Retinal pigment epithelial cell (primary cell): ENCODE measurements around the gene TTLL8.

Experiments
- DNase-seq: peaks from one replicate; pipeline ENCODE4 v3.0.0-alpha.2; 2010; ENCODE audit warnings: low read depth
- H3K4me3 ChIP-seq: 2 replicates; pipeline ENCODE4 v1.5.1; 2011; ENCODE audit warnings: mild to moderate bottlenecking, low read length, control low read depth, moderate library complexity
- TF ChIP-seq, protein P1 (sequence below): conservative IDR thresholded peaks from 2 replicates; pipeline ENCODE4 v1.5.1; 2011; ENCODE audit warnings: low read depth, low read length, control low read depth, inconsistent platforms

The TTLL8 gene

DNA sequence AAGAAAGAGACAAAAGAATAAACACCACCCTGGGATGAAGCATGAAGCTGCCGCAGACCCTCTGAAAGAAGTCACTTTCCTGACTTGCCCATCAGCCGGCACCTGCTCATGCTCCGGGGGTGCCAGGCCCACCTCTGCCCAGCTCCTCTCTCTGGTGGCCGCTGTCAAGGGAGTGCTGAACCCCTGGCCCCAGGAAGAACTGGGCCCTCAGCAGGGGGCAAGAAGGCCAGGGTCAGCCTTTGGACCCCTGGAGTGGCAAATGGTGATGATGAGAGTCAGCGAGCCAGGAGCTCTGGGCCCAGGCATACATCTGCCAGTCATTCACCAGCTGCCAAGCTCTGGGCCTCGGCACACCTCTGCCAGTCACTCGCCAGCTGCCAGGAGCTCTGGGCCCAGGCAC is 17.4 kb downstream of the TTLL8 start:
- no peak for DNase-seq
- no peak overlapping the region for H3K4me3 ChIP-seq
- TF ChIP-seq, protein P1, sequence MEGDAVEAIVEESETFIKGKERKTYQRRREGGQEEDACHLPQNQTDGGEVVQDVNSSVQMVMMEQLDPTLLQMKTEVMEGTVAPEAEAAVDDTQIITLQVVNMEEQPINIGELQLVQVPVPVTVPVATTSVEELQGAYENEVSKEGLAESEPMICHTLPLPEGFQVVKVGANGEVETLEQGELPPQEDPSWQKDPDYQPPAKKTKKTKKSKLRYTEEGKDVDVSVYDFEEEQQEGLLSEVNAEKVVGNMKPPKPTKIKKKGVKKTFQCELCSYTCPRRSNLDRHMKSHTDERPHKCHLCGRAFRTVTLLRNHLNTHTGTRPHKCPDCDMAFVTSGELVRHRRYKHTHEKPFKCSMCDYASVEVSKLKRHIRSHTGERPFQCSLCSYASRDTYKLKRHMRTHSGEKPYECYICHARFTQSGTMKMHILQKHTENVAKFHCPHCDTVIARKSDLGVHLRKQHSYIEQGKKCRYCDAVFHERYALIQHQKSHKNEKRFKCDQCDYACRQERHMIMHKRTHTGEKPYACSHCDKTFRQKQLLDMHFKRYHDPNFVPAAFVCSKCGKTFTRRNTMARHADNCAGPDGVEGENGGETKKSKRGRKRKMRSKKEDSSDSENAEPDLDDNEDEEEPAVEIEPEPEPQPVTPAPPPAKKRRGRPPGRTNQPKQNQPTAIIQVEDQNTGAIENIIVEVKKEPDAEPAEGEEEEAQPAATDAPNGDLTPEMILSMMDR: no peak

DNA sequence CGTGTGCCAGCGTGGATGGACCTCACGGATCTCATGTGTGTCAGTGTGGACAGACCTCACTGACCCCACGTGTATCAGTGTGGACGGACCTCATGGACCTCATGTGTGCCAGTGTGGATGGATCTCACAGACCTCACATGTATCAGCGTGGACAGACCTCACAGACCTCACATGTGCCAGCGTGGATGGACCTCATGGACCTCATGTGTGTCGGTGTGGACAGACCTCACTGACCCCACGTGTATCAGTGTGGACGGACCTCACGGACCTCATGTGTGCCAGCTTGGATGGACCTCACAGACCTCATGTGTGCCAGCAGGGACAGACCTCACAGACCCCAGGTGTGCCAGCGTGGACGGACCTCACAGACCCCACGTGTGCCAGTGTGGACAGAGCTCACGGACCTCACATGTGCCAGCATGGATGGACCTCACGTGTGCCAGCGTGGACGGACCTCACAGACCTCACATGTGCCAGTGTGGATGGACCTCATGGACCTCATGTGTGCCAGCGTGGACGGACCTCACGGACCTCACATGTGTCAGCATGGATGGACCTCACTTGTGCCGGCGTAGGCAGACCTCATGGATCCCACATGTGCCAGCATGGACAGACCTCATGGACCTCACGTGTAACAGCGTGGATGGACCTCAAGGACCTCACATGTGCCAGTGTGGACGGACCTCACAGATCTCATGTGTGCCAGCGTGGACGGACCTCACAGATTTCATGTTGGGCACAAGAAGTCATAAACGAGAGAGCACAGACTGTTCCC is 18.2 kb downstream of the TTLL8 start:
- H3K4me3 ChIP-seq: no peak overlapping the region
- DNase-seq: no peak
- TF ChIP-seq, protein P1: no peak

DNA sequence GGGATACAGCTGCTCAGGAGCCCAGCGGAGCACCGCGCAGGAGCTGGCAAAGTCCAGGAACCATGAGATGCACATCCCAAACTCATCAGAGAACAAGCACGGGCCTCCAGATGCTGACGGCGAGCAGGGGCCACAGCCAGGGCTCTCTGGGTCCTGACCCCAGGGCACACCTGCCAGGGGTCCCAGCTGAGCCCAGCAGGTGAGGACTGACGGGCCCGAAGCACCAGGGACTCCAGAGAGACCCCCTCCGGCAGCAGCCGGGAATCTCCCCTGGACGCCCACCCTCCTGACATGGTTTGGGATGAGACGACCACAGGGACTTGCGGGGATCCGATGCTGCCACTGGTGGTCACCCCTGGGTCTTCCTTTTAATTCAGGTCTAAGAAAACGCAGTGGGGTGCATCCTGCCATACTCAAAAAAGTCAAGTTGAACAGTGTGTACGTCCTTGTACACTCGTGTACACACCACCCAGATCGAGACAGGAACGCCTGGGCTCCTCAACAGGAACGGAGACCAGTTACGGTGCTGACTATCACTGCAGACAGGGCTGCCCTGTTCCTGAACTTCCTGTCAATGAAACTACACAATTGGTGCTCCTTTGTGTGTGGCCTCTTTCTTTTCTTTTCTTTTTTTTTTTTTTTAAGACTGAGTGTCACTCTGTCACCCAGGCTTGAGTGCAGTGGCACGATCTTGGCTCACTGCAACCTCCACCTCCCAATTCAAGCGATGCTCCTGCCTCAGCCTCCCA is 21.9 kb downstream of the TTLL8 start:
- no peak for DNase-seq
- no peak overlapping the region for H3K4me3 ChIP-seq
- TF ChIP-seq, protein P1: no peak

DNA sequence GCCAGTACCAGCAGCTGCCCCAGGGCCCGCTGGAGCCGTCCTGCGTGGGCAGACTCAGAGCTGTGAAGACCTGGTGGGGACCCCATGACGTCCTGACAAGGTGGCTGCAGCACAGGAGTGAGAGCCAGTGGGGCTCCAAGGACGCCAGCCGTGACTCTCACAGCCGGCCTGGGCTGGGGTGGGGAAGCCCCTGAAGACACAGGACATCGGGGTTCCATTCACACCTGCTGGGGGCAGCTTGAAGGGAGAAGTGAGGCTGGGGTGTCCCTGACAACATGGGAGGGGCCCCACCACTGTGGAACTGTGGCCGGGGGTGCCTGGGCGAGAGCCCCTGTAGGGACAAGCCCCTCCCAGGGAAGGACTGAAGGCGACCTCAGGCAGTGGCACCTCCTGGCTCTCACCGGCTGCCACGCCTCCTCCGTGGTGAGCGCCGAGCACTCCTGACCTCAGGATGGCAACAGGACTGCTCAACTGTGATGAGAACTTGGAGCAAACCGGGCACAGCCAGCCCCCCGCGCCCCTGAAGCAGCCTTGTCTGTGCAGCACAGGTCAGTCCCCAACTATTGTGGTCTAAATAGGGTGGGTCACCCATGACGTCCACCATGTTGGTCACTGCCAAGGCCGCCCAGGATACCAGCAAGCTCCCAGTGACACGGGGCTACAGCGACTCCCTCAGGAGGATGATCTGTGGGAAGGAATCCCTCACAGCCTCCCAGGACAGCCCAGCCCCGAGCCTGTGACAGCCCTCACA is 22.8 kb downstream of the TTLL8 start:
- no peak overlapping the region for H3K4me3 ChIP-seq
- TF ChIP-seq, protein P1: no peak
- no peak for DNase-seq

DNA sequence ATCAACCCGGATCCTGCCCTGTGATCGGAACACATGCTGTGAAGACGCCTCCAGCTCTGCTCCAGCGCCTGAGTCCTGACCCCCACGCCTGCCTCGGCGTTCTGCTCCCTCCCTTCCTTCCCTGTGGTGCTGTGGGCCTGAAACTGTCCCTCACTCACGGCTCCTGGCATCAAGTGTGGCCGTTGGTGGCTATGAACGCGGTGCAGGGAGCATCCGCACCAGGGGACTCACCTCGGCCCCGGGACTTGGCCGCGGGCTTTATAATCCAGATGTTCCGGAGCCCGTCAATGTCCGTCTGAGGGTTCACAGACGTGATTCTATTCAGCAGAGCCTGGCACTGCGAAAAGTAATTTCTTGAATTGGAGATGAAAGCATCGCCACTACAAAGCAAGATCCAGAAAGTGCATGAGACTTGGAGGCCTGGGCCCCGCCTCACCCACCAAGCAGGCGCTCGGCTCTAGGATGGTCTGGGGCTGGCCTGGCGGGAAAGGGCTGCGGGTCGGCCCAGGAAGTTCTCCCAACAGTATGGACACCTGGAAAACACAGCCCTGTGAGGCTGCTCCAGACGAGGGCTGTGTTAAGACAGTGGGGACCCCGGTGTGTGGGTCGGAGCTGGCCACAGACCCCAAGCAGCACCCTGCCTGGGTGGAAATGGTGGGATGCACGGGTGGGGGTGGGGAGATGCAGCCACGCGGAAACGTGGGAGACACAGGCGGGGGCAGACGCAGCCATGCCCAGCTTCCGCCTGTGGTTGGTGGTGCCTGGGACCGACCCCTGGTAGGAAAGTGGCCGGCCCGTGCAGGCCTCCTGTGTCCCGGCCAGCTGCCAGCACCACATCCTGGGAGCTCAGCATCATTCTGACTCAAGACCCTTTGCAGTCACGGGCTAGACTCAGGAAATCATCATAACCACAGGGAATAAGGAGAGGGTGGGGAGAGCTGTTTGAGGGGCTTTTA is 23.7 kb downstream of the TTLL8 start:
- TF ChIP-seq, protein P1: no peak
- no peak overlapping the region for H3K4me3 ChIP-seq
- DNase-seq: no peak

DNA sequence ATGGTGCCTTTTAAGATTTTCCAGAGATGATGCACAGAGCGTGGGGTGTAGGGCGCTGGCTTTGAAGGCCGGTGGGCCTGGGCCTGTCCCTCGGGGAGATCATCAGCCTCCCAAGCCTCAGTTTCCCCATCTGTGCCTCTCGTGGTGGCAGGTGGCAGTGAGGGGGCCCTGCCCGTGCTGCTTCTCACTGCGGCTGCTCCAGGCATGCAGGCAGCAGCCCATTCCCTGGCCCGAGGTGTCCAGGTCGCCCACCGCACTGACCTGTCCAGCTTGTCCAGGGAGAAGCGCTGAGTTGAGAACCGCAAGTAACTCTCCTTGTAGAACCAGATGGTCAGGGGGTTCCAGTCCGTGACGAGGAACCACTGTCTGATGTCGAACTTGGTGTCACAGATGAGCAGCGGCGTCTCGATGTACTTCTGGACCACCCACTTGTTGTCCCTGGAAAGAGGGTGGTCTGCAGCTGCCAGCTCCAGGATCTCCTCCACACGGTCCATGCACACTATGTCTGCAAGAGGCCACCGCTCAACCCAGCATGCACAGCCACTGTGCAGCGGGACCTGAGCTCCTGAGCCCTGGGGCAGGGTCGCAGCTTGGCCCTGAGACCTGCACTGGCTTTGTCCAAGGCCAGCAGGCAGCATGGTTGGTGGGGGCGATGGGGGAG is 25.0 kb downstream of the TTLL8 start:
- no peak overlapping the region for H3K4me3 ChIP-seq
- TF ChIP-seq, protein P1: no peak
- DNase-seq: no peak
